DMS79 (cell line): ENCODE data around the gene TRIM66.

Experiments
- DNase-seq: peaks from one replicate; lab custom pipeline; 2025; lab: John Stamatoyannopoulos, UW

TRIM66 gene

DNA sequence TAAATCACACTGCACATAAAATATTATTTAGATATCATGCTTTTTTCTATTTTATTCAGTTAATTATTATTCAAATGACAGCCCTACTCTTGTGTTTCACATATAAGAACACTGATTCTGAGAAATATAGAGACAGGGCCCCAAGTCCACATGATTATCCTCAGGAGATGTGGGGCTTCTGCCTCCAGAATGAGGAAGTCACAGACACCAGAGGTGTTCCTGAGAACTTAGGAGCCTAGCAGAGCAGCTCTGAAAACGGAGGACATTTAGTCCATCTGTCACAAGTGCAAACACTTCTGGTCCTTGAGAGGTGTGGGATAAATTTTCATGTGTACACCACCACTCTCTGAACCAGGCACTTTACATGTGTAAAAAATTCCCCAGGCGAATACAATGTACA is 26.2 kb downstream of the TRIM66 start:
- no peak for DNase-seq

DNA sequence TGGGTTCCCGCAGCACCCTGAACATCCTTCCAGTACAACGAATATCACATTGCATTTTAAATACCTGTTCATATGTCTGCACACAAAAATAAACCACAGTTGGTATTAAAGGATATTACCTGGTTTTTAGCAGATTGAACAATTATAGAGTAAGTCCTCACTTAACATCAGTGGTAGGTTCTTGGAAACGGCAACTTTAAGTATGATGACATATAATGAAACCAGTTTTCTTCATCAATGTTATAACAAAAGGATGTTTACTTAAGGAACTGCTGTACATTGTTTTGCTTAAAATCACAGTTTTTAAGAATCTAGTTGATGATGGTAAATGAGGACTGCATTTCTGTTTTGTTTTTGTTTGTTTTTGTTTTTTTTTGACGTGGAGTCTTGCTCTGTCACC is 28.0 kb downstream of the TRIM66 start:
- DNase-seq = no peak

DNA sequence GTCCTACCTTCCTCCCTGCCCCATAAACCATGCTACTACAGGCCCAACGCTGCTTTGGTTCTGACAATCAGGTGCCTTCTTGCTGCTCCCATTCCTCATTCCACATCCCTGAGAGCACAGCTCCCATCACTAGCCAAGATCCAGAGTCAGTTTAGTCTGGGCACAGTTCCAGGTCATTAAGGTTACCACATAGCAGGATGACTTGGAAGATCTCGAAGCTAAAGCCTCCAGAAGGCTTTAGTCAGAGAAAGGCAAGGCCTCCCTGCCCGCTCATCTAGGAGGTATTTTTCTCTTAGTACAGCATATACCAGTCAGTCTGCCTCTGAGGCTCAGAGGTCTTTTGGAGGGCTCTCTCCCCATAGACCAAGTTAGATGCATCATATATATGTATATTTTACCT is 30.3 kb downstream of the TRIM66 start:
- no peak for DNase-seq

DNA sequence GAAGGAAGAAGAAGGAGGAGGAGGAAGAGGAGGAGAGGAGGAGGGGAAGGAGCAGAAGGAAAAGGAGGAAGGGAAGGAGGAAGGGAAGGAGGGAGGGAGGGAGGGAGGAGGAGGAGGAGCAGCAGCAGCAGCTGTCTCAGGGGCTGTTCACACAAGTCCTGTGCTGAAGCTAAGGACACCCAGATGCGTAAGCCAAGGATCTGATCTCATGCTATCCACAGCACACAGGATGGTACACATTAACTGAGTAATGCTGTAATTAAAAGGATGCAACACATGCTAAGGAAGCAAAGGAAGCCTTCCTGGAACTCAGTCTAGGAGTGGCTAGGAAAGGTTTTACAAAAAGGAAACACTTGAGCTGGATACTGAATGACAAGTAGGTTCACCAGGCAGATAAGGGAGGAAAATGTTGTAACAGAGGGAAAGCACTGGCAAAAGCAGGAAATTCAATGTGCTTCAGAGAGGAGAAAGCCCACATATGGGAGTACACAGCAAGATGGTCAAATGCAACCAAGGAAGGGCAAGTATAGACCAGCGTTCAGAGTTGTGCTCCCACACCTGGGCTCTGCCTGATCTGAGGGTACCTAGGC is 32.0 kb downstream of the TRIM66 start:
- no peak for DNase-seq

DNA sequence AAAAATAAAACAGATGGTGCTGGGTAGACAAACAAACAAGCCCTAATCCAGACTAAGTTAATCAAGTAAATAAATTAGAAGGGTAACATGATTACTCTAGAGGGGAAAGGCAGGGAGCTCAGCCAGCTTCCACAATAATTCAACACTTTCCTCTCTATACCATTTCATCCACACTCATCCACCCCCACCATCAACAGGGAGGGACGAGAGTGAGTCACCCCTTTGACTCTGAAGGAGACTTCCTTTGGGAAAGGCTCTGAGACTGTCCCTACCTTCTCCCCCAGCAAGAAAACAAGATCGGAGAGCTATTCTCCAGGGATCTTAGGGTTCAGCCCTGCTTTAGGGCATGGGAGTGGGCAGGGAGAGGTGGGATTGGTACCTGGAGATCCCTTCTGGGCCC is 33.1 kb downstream of the TRIM66 start:
- no peak for DNase-seq

DNA sequence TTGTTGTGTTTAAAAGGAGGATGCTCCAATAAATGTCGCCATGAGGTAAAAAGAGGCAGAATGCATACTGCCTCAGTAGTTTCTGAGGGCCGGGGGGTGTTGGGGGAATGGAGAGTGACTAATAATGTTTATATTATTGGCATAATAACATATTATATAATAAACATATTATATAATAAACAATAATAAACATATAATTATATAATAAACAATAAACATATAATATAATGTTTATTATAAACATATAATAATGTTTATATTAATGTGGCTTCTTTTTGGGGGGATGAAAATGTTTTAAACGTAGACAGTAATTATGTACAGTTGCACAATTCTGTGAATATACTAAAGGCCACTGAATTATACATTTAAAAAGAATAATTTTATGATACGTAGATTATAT is 35.6 kb downstream of the TRIM66 start:
- DNase-seq = no peak

DNA sequence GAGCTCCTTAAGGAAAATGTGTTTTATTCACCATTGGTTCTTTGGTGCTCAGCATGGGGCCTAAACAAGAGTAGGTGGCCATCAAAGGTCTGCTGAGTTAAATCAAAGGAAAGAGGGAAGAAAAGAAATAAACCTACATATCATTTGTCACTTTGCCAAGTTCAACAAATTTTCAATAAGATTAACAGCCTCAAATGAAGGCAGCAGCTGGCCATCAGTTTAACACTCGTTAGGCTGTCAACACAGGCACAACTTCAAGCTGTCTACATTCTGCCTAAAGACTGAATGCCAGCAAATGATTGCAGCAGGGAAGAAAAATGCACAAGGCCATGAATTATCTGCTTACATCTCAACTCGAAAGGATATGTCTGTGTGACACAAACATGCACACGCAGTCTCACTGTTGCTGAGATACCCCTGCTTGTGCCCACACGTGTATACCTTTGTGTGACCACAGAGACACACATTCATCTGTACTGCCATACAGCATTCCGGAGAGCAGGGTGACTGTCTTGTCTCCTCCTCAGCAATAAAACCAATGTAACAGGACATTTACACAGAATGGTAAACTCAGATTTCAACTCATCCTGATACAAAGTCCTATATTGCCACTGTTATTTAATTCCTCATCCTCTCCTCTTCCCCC is 40.1 kb downstream of the TRIM66 start:
- no peak for DNase-seq

DNA sequence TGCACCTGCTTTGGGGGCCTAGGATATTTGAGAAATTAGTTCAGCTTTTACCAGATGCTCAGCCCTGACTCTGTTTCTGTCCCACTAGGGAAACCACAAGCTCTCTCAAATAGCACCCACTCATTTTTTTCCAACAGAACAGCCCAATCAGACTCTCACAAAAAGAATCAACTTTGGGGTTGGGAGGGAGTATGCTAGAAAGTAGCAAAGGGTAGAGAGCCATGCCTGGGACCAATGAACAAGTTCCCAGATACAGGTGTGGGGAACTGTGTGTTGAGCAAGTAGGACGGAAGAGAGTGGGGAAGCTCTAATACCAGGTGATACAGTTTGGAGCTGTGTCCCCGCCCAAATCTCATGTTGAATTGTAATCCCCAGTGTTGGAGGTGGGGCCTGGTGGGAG is 41.1 kb downstream of the TRIM66 start:
- DNase-seq = no peak

DNA sequence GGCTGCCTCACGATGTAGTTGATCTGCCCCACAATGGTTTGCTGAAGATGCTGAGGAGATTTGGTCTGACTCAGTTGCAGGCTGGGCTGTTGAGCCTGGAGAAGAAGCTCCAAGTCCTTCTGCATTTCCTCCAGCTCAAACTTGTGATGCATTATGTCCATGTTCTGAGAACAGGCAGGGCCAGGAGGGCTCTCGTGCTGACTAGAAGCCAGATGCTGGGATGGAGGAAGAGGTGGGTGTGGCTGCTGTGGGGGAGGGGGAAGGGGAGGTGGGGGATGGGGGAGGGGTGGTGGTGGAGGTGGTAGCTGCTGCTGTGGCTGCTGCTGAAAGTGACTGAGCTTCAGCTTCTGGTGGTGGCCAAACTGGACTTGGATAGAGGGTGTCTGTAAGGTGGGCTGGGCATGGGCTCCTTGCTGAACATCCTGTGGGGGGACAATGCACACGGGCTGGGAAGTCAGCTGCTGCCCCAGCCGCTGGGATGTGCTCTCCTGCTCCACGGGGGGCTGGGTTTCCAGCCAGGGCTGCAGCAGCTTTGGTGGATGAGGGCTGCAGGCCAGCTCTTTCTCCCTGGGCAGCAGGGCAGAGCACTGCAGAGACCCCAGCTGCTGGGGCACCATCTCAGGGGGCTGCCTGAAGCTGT is 42.1 kb downstream of the TRIM66 start:
- no peak for DNase-seq

DNA sequence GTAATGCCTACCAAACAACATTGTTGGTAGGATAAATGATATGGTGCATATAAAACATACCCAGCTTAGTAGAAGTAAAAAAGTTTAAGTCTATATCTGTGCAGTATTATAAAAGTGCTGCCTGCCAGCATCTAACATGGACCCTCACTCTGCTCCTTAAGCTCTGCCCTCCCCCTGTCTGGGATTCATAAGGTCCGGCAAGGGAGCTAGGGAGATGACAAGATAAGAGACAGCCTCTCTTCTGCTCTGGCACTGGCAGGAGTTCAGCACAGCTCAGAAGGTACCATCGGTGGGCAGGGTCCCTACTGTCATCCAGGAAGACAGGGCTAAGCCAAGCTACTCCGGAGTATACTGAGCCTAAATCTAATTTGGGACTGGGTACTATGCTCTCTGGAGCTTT is 42.8 kb downstream of the TRIM66 start:
- no peak for DNase-seq

DNA sequence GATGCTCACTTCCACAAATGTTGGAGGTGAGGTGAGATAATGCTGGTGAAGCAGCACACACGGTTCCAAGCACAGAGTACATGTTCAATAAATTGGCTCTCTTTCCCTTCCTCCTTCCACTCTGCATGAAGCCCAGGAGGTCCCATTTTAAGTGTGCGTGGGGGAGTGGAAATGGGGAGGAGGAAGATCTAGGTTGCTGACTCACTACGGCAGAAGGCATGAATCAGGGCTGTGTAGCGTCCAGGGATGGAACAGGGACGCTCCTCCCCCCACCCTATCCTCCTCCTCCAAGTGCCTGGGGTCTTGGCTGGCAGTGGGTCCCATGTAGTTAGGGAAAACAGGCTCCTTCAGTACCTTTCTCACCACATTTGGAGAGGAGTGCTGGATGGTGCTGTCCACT is 44.2 kb downstream of the TRIM66 start:
- DNase-seq = no peak

DNA sequence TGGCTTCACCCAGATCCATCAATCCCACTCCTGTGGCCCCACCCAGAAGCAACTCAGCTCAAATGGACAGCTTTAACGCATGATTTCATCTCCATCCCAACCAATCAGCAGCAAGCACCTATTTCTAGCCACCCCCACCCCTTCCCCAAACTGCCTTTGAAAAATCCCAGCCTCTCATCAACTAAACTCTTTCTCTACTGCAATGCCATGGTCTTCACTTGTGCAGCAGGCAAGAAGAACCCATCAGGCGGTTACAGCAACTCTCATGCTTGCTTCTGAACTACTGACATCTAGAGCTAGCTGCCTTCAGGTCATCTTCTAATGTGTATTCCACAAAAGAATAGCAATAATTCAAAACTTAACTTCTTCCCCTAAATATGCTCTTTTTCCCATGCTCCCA is 46.3 kb downstream of the TRIM66 start:
- no peak for DNase-seq

DNA sequence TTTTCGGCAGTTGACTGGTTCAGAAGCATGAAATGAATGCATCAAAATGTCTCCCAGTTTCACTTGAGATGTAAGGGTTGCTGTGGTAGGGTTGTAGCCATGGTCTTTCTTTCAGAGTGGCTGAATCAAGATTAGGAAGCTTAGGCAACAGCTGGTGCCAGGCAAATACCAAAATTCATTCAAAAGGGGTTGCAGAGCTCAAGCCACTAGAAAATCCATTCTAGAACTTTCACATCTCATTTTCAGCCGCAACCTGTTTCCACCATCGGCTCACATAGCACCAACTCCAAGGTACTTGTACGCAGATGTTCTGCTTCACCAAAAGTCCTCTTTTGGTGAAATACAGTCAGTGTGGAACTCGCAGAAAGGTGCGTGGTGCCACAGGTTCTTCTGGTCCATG is 48.0 kb downstream of the TRIM66 start:
- no peak for DNase-seq

DNA sequence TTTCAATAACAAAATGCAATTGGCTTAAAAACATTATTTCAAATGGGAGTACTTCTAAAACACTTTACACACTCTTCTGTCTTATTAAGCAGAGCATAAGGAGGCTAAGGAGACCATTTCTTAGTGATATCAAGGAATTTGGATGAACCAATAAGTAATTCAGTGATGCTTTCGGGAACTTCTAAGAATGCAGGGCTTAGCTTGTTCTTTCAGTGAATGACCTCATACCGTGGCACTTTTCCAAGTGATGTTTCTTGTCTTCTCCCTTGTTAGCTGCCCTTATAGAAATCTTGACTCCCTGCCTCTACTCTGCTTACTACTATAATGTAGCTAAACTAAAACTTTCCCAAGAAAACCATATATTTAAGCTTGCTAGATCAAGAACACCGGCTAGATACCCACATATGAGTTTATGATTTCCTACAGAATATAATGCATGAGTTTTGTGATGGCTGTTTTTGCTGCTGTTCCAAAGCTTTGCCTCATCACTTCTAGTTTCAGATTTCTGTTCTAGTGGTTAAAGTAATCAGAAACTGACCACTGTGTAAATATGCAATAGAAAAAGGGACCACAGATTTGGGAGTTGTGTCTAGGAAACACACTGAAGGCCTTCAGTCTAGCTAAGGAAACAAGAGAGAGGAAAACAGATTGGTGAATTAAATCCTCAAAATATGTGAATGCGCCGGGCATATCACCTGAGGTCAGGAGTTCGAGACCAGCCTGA is 50.9 kb downstream of the TRIM66 start:
- no peak for DNase-seq

DNA sequence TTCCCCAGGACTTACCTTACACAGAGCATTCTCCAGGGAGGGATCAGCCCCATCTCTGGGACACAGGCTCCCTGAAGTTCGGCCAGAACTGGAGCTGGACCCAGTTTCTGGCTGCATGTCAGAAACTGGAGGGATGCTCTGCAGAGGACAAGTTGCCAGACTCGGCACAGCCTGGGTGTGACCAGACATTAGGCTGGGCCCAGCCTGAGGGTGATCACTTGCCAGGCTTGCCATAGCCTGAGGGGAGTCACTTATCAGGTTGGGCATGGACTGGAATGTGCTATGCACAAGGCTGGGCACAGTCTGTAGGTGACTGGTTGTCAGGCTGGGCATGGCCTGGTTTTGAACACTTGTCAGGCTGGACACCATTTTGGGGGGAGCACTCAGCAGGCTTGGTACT is 57.8 kb downstream of the TRIM66 start:
- DNase-seq = no peak

DNA sequence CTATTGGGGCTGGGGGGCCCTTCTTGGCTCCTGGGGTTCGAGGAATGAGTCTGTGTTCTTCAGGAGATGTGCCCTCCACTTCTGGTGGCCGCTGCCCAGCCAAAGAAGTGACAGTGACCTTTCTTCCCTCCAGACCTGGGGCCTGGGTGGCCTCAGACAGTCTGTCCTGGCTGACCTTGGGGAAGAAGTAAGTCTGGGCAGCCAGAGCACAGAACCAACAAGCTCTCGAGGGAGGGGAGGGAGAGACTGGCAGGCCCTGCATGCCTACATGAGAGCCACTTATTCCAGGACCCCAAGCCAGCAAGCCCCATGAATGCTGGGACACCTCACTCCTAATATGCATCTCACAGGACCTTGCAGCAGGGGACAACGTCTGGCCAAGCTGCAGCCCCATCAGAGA is 61.3 kb downstream of the TRIM66 start:
- no peak for DNase-seq

DNA sequence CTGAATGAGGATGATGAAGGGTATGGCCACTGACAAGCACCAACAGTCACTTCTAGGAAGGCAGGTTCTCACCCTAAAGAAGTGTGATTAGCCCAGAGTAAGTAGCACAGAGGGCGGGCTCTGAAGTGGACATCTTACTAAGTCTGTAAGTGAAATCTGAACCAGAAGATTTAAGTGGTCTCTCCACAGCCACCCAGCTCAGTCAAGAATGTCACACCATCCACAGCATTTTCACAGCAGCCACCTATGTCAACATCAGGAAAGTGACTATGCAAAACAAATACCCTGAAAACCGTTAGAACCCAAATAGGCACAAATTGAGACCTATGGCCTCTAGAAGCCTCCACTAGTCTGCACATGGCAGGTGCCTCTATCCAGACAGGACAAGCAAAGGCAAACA is 65.4 kb downstream of the TRIM66 start:
- DNase-seq = no peak

DNA sequence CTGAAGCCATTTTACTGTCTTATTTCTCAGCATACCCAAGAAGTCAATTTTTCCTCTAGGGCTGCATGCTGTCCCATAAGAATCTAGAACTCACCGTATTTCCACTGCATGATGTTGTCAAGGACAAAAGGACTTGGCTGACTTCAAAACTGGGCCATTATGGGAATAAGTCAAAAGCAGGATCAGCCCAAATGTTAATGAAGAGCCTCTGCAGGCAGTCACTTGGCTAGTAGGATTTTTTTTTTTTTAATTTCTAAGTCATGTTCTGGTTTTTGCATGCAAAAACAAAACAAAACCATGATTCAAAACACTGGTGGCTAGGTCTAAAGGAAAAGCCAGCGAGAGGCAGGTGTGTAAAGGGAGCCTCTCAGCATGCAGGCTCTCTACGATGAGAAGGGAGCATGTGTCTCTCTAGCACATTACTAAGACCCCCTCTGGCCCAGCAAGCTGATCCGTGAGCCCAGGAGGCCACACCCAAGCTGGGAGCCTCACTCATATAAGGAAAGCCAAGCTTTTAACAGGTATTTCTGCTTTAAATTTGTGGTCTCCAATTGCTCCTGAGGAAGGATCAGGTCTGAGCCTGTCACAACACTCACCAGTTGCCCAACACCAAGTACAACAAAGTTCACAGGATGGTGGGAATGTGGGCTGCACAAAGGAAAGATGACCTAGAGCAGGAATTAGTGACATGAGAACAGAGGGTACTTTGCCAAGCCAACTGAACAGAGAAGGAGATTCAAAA is 67.0 kb downstream of the TRIM66 start:
- no peak for DNase-seq

DNA sequence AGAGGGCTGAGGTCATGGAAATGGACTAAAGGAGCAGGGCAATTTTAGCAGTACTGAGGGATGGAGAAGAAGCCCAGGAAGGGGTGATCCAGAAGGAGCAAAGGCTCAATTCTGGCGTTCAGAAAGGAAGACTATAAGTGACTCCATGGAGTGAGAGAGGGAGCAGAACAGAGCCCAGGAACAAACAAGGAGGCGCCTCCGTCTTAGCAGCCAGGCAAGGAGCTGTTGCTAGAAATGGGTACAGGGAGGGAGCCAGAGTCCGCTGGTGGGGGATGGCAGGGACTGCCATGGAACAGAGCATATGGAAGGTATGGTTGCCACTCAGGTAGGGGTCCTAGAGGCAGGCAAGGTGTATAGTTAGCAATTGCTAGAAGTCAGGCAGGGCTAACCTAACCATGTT is 68.0 kb downstream of the TRIM66 start:
- no peak for DNase-seq

DNA sequence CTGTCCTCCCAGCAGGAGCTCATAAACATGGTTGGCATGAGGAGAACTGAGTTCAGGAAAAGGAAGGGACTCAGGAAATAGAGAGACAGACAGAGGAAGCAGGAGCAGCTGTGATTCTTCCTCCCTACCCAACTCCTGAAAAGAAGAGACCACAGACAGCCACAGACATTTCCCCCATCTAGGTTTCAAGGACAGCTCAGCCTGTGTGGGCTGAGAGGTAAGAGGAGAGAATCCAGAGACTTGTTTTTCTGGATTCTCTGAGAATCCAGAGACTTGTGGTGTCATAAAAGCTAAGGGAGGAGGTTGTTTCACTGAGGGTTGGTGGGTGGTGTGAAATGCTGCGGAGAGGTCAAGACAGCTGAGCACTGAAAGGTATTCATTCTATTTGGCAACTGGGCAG is 69.4 kb downstream of the TRIM66 start:
- DNase-seq = no peak

DNA sequence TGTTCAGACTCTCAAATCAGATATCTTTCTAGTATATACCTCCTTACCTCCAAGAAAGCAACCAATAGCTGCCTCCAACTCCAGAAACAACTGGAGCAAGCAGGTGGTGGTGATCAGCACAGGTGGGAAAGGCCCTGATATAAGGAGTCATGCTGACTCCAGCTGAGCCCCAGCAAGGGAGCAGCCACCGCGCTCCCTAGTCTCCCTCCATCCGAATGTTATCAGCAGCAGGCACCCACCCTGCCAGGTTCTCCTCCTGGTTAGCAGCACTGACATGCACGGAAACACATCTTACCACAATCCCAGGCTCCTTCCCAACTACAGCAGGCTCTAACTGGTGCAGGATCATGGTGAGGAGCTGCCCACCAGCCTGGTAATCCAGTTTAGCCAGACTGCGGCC is 69.9 kb downstream of the TRIM66 start:
- DNase-seq = no peak

DNA sequence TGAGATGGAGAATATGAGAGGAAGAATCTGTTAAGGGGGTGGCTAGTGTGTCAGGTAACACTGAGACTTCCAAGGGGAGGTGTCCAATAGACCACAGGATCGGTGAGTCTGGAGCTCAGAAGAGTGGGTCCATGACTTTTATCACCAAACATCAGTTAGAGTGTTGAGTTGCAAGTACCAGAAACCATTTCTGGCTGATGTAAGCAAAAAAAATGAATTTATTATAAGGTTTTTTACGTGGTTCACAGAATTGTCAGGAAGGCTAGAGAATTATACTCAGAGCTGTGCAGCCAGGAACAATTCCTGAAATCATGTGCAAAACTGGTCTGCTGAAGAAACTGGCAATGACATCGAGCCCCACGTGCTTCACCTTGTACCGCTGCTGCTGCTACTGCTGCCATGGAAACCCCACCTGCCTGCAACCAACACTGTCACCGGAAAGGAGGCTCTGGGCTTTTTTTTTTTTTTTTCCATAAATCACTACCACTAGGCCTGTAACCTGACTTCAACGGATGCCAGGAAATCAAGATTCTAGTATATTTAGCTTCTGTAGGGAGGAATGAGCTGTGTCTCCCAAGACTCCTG is 71.8 kb downstream of the TRIM66 start:
- peak; percentile 43 for DNase-seq
